Activated T-cell treated with anti-CD3 and anti-CD28 coated beads for 24 hours (primary cell): ENCODE measurements around the gene NT5DC3.

Source experiments
- DNase-seq: peaks from one replicate; pipeline ENCODE4 v3.0.0-alpha.2; 2020; ENCODE audit warnings: low read depth

NT5DC3 gene

GRCh38 chr12:103751600-103751999, 89.4 kb downstream of the NT5DC3 start:
- no peak for DNase-seq

GRCh38 chr12:103751171-103751570, 89.9 kb downstream of the NT5DC3 start:
- DNase-seq, result no peak

GRCh38 chr12:103748875-103749274, 92.2 kb downstream of the NT5DC3 start:
- no peak for DNase-seq

GRCh38 chr12:103748002-103748401, 93.0 kb downstream of the NT5DC3 start:
- no peak for DNase-seq

- no peak for DNase-seq
Observed at GRCh38 chr12:103745962-103746361, 95.1 kb downstream of the NT5DC3 start.

- DNase-seq, result no peak
Observed at GRCh38 chr12:103743788-103744187, 97.2 kb downstream of the NT5DC3 start.

- DNase-seq, result no peak
Observed at GRCh38 chr12:103742349-103742932, 98.6 kb downstream of the NT5DC3 start.

GRCh38 chr12:103737881-103738280, 103.2 kb downstream of the NT5DC3 start:
- DNase-seq, result no peak

- DNase-seq, result no peak
Observed at GRCh38 chr12:103736572-103736971, 104.5 kb downstream of the NT5DC3 start.

GRCh38 chr12:103735291-103735690, 105.7 kb downstream of the NT5DC3 start:
- no peak for DNase-seq

- no peak for DNase-seq
Observed at GRCh38 chr12:103734863-103735262, 106.2 kb downstream of the NT5DC3 start.

- no peak for DNase-seq
Observed at GRCh38 chr12:103731539-103731938, 109.5 kb downstream of the NT5DC3 start.

GRCh38 chr12:103729499-103729898, 111.5 kb downstream of the NT5DC3 start:
- no peak for DNase-seq

- no peak for DNase-seq
Observed at GRCh38 chr12:103728323-103728722, 112.7 kb downstream of the NT5DC3 start.

GRCh38 chr12:103727638-103728037, 113.4 kb downstream of the NT5DC3 start:
- no peak for DNase-seq

- no peak for DNase-seq
Observed at GRCh38 chr12:103725398-103725797, 115.6 kb downstream of the NT5DC3 start.
